ENCODE results near the gene ZDHHC6. TPM values are rescaled to one million over a fixed set of nuclear protein-coding genes. Genes with fewer than 3 reads are reported as not detected.

ZDHHC6 gene, protein sequence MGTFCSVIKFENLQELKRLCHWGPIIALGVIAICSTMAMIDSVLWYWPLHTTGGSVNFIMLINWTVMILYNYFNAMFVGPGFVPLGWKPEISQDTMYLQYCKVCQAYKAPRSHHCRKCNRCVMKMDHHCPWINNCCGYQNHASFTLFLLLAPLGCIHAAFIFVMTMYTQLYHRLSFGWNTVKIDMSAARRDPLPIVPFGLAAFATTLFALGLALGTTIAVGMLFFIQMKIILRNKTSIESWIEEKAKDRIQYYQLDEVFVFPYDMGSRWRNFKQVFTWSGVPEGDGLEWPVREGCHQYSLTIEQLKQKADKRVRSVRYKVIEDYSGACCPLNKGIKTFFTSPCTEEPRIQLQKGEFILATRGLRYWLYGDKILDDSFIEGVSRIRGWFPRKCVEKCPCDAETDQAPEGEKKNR
- total RNA-seq: 20.0 and 28.8 TPM in 2 replicates

GRCh38 chr10:112446855-112447619 lies at the start of gene ZDHHC6, which contains the start of gene VTI1A:
ZDHHC6 (minus strand) TSS chr10:112446914; CDS start chr10:112445436, 1,478 bp downstream.
VTI1A (plus strand) TSS chr10:112447215; CDS start chr10:112447374, 159 bp downstream.

Other genes with a start within 250 kb of the ZDHHC6 start
- not detected in 2 replicates for gene TECTB, start 163.5 kb downstream of the ZDHHC6 start, total RNA-seq
- gene ACSL5, start 72.8 kb downstream of the ZDHHC6 start, total RNA-seq: 48.7 and 59.6 TPM in 2 replicates
- gene VTI1A, start 301 bp upstream of the ZDHHC6 start, total RNA-seq: 19.1 and 21.3 TPM in 2 replicates